Measurements from ENCODE around the gene SRPK2.
"Not testable (repeated sequence)": the region's sequence is repeated elsewhere in the genome, so short reads cannot be mapped to it uniquely, and the experiment has no call there.

SRPK2 gene

GRCh38 chr7:105355701-105356100 is 33.0 kb downstream of the SRPK2 start:
- no peak overlapping the region for H3K4me3 ChIP-seq (ENCODE audit: low read depth, low read length)
- TF ChIP-seq CTCF (IDR thresholded peaks at IDR 0.05; ENCODE audit: low read depth, low read length), result no peak
- DNase-seq (ENCODE audit: low read depth, low spot score), result no peak
- in situ Hi-C loops (cut with HindIII; ENCODE audit: low sequenced_read_pairs), result no loop called here

- no peak for DNase-seq (ENCODE audit: low read depth, low spot score)
- TF ChIP-seq CTCF (IDR thresholded peaks at IDR 0.05; ENCODE audit: low read depth, low read length), result no peak
- no peak overlapping the region for H3K4me3 ChIP-seq (ENCODE audit: low read depth, low read length)
- in situ Hi-C loops (cut with HindIII; ENCODE audit: low sequenced_read_pairs), result no loop called here
Measured at GRCh38 chr7:105354383-105354782, 34.3 kb downstream of the SRPK2 start.

- TF ChIP-seq CTCF (IDR thresholded peaks at IDR 0.05; ENCODE audit: low read depth, low read length), result no peak
Measured at GRCh38 chr7:105353752-105354328, 34.9 kb downstream of the SRPK2 start.

GRCh38 chr7:105352901-105353668 is 35.6 kb downstream of the SRPK2 start:
- no peak for DNase-seq (ENCODE audit: low read depth, low spot score)
- in situ Hi-C loops (cut with HindIII; ENCODE audit: low sequenced_read_pairs), result no loop called here
- H3K4me3 ChIP-seq (ENCODE audit: low read depth, low read length), result no peak overlapping the region
- TF ChIP-seq CTCF (IDR thresholded peaks at IDR 0.05; ENCODE audit: low read depth, low read length), result no peak

More at GRCh38 chr7:105353752-105354328, 34.9 kb downstream of the SRPK2 start:
- no peak overlapping the region for H3K4me3 ChIP-seq (ENCODE audit: low read depth, low read length)
- peak; percentile 56 for DNase-seq (ENCODE audit: low read depth, low spot score)
- in situ Hi-C loops (cut with HindIII; ENCODE audit: low sequenced_read_pairs), result no loop called here

GRCh38 chr7:105352018-105352612 is 36.6 kb downstream of the SRPK2 start:
- peak; percentile 94 for DNase-seq (ENCODE audit: low read depth, low spot score)
- TF ChIP-seq CTCF (IDR thresholded peaks at IDR 0.05; ENCODE audit: low read depth, low read length), result no peak
- no peak overlapping the region for H3K4me3 ChIP-seq (ENCODE audit: low read depth, low read length)
- in situ Hi-C loops (cut with HindIII; ENCODE audit: low sequenced_read_pairs), result no loop called here

GRCh38 chr7:105350906-105351305 is 37.8 kb downstream of the SRPK2 start:
- DNase-seq (ENCODE audit: low read depth, low spot score), result no peak
- in situ Hi-C loops (cut with HindIII; ENCODE audit: low sequenced_read_pairs), result no loop called here
- TF ChIP-seq CTCF (IDR thresholded peaks at IDR 0.05; ENCODE audit: low read depth, low read length), result no peak
- H3K4me3 ChIP-seq (ENCODE audit: low read depth, low read length), result no peak overlapping the region

GRCh38 chr7:105348177-105348576 is 40.5 kb downstream of the SRPK2 start:
- H3K4me3 ChIP-seq (ENCODE audit: low read depth, low read length); in situ Hi-C loops (cut with HindIII; ENCODE audit: low sequenced_read_pairs); DNase-seq (ENCODE audit: low read depth, low spot score): not testable (repeated sequence)
